Fibroblast of peridontal ligament (primary cell): ENCODE data around the gene DCST2.

Experiments
- DNase-seq: peaks from one replicate; pipeline ENCODE4 v3.0.0-alpha.2; 2010; ENCODE audit errors: extremely low read depth

DCST2 gene

DNA sequence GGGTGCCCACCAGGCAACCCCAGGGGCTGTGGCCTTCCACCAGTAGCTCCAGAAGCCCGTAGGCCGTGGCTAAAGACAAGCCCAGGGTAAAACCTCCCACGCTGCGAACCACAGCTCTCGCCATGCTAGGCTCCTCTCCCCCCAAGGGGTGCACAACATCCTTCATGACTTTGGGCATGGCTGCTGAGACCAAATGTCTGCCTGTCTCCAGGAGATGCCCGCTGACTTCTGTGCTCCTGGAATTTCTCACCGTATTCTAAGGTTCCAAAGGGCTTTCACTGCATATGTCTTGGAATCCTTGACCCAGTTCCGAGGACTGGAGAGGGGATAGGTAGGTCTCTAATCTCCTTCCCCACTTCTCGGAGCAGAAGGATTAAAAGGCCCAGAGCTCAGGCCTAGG lies at the start of gene DCST2, which contains the start of gene DCST1:
Gene DCST2 (minus strand): TSS at position 258 of the 400 bp plus-strand sequence. CDS start 80 bp downstream, at position 178.
Gene DCST1 (plus strand): TSS at position 301 of the 400 bp plus-strand sequence. CDS start 213 bp downstream, outside the sequence.
- no peak for DNase-seq

DNA sequence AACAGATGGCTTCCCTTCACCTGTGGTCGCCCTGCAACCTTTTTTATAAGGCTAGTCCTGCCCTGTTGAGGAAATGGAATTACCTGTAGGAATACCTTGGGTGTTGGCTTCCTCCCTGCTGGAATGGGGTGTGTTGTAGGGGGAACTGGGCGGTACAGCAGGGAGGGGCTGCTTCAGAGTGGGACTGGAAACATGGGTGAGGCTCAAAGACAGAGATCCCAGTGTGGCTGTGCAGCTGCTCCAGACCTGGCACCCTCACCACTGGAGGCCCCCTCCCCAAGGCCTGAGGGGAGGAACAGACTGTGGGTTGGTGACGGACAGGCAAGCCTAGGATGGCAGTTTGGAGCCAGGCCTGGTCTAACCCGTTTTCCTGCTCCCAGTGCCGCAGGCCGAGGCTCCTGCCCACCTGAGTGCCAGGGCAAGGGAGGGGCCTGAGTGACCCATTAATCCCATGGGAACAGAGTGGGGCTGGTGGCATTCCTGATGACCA lies 49.5 kb upstream of the DCST2 start:
- DNase-seq, result no peak

DNA sequence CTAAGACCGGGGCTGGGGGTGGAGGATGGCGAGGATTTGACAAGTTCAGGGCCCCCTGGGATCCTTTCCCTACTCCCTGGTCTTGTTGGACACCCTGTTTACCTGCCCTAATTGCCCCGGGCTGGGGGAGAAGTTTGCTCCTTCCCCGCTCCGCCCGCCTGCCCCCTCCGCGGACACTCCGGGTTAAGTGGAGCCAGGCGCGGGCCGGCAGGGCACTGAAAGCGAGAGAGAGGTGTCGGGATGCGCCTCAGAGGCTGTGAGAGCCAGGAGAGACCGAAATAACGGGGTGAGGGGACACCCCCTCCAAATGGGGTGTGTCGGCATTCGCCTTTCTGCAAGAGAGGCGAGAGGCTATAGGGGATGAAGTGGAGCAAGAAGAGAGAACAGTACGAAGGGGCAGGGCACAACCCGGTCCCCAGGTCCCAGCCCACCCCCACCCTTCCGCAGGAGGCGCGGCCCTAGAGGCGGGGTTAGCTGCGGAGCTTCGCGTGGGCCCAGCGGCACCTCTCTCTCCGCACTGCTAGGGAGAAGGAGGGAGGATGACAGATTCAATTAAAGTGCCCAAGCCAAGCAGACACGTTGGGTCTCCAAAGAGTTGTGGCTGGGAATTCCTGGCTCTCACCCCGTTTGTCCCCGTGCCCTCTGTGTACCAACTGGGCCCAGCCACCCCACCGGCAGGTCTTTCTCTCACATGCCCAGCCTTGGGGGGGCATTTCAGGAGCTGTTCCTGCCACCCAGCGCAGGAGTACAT lies 48.9 kb upstream of the DCST2 start:
- no peak for DNase-seq

- DNase-seq, result no peak
Measured at GRCh38 chr1:155081472-155082300, 48.1 kb upstream of the DCST2 start.

DNA sequence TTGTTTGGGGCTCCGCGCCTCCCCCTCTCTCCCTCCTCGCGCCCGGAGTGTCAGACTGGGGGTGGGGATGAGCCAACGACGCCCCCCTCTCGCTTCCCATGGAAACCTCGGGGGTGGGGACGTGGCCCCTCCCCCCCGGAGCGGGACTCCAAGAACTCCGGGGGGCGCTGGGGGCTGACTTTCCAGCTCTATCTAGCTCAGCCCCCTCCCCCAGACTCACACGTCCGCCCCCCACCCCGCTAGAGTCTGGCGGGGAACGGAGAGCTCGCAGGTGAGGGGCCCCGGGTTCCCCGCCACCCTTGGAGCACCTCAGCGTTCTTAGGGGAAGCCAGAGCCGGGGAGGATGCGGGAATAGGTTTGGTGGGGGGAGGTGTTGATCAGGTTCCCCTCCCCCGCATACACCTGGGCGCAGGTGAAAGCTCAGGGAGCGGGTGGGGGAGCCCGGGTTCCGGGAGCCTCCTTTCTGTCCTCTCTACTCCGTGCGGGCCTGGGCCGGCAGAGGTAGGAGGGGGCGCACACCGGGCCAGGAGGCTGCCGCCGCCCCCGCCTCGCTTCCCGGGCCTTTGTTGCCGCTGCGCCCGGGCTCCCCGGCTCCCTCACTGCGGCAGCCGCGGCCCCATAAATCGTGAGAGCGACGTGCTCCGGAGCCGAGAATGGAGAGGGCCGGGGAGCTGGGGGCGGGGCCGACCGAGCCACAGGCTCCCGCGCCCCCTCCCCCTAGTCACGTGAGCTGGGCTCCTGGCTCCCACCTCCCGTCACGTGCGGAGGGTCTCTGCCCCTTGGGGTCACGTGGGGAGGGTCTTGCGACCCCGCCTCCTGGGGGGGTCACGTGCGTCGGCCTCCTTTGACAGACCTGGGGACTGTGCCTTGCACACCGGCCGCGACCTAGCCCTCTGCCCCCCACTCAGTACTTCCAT lies 47.0 kb upstream of the DCST2 start:
- no peak for DNase-seq

DNA sequence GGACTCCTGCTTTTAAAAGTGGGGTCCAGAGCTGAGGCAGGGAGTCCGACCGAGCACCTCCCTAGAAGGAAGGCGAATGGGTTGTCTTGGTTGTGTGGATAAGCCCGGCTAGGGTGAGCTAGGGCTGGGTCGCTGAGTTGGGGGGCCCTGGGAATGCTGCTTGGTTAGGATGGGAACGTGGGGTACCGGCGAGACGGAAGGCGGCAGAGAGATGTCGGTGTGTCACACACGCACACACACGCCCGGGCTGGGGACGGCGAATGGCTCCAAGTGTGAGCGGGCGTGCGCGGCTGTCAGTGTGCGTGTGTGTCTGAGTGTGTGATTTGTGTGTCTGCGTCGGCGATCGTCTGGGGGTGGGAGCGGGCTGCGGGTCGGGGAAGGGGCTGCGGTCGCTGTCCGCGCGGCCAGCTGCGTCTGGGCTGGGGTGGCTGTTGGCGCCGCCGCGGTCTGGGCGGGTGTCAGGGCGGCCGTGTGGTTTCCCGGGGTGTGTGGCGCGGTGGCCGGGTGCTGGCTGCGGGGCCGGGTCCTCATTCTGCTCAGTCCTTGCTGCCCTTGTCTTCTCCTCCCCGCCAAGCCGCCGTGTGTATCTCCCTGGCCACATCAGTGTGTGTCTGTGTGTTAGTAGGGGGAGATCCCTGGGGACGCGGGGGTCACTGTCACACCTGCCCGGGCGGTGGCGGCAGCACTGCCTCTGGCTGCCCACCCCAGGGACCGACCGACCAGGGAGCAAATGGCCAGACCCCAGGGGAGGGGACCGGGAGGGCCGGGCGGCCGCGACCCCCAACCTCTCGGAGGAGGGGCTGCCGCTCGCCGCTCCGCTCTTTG lies 46.1 kb upstream of the DCST2 start:
- DNase-seq, result no peak

DNA sequence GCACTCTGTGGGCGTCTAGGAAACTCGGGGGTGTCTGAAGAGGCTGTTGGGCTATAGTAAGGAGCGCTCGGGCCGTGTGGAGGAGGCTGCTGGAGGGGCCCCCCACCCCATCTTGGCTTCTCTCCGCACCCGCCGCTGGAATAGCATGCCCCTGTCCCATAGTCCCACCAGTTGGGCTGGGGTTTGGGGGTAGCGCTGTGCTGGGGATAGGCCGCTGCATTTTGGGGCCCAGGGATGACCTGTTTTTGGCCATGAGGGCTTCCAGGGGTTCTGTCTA lies 45.6 kb upstream of the DCST2 start:
- no peak for DNase-seq

DNA sequence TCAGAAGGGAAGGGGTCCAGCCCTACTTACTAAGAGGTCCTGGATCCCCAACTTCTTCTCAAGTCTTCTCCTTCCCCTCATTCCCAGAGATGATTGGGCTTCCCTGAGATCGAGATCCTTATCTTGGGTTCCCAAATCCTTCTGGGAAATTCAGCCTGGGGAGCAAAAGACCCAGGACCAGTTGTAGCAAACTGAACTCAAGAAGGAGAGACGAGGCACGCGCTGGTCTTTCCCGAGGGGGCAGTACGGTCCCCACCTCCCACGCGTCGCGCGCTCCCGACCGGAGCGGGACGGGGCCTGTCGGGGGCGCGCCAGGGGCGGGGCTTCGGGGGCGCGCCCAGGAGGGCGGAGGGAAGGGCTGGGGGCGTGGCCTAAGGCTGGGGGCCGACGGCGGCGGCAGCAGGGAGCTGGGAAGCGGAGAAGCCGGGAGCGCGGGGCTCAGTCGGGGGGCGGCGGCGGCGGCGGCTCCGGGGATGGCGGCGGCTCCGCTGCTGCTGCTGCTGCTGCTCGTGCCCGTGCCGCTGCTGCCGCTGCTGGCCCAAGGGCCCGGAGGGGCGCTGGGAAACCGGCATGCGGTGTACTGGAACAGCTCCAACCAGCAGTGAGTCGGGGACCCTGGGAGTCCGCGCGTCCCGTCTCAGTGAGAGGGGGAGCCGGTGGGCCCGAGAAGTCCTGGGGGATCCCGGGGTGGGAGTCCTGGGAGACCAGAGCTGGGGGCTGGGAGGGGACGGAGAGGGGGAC lies 45.1 kb upstream of the DCST2 start, which contains the start of gene EFNA3:
Gene EFNA3 (plus strand): TSS at position 369 of the 741 bp plus-strand sequence. CDS start 105 bp downstream, at position 474.
- DNase-seq, result no peak

GRCh38 chr1:155077758-155078445 lies 44.3 kb upstream of the DCST2 start:
- DNase-seq, result no peak

DNA sequence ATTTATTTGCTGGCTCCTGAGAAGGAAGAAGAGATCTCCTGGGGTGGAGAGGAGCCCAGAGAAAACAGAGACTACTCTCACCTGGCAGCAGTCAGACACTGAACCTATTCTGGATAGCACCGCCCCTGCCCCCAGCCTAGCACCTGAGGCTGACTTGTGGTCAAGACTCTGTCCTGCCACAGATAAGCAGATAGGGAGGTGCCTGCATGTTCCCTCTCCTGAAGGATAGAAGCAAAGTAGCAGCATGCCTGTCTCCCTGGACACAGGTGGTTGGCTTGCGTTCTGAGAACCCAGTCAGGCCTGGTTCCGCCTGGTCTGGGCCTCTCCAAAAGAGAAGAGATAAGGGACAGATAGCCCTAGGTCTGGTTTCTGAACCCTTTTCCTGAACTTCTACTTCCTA lies 43.8 kb upstream of the DCST2 start:
- DNase-seq, result no peak

- DNase-seq, result no peak
Measured at GRCh38 chr1:155076371-155076770, 42.8 kb upstream of the DCST2 start.

DNA sequence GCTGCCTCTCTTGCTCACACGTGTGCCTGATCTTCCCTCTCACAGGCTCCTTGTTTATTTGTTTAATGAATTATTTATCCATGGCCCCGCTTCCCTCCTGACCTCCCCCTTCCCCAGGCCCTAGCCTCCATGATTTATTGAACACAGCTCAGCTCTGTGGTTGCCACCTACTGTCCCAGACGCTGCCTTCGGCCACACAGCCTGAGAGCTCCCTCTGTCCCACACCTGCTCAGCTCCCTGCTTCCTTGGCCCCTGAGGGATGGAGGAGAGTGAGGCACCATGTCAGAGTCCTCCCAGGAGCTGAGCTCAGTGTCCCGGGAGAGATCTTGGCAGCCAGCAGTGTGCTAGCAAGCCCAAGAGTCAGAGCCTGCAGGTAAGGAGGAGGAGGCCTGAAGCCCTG lies 42.0 kb upstream of the DCST2 start:
- DNase-seq, result no peak

DNA sequence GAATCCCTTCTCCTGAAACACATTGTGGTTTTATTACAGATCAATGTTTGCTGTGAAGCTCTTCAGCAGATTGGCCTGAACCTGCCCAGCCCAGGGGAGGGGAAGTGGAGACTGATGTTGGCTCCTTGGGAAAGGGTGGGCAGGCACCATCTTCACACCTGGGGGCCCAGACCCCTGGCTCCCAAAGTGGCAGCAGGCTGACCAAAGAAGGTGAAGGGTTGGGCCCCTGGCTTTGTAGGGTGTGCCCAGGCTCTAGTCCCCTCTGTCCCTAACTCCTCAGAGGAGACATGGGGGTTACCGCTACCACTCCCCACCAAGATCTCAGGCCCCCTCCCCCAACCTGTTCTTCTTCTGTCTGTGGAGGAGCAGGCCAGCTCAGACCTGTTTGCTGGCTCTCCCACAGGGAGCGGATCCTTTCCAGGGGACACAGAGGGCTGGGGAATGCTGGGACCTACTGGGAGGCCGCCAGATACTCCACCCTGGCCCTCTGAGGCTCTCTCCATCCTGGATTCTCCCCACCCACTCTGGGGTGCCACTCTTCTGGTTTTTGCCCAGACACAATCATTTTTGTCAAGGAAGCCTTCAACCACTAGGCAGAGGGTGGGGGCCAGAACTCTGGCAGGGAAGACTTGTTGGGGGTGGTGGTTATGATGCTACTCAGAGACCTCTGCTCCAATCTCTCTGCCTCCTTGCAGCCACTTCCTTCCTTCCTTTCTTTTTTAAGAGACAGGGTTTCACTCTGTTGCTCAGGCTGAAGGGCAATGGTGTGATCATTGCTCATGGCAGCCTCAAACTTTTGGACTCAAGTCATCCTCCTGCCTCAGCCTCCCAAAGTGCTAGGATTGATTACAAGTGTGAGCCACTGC lies 40.0 kb upstream of the DCST2 start:
- no peak for DNase-seq

DNA sequence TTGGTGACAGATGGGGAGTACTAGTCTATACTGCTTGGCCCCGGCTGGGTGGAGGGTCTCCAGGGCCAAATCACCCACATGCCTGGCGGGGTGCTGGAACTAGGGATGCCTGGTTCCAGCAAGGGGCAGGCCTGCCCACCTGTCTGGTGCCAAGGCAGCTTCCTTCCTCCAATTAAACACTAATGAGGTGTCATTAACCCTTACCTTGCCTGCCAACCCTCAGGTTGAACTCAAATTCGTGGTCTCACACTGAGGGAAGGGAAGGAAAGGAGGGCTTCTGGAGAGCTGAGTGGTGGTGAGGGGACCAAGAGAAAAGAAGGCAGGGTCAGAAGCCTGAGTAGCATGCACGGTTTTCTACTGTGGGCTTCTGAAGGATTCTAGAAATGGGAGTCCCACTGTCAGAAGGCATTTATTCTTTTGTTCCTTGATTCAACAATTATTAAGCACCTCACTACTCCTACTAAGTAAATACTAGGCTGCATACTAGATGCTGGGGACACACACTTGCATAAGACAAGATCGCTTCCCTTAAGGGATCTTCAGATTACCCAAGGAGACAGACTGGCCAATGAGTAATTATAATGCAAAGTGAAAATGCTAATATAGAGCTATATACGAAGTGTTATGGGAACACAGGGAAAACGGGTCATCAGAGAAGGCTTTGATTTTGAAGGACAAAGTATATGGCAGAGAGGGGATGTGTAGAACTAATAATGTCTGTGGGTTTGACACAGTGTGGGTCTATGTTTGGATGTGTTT lies 39.1 kb upstream of the DCST2 start:
- no peak for DNase-seq

DNA sequence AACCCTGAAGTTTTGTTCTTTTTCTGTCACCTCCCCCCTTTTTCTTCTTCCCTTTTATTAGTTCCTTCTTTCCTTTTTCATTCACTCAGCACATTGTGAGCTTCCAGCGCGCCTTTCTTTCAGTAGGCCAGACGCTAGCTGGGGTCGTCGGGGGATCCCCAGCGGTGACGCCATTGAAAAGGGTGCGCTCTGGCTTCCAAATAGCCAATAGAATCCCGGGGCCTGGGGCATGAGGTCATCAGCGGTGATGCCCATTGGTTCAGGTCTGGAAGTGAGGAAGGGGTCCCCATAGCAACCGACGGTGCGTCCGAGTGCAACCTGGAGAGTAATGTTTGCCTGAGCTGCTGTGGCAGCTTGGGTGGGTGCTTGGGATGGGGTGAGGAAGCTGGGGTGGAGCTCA lies 38.1 kb upstream of the DCST2 start:
- DNase-seq, result no peak

DNA sequence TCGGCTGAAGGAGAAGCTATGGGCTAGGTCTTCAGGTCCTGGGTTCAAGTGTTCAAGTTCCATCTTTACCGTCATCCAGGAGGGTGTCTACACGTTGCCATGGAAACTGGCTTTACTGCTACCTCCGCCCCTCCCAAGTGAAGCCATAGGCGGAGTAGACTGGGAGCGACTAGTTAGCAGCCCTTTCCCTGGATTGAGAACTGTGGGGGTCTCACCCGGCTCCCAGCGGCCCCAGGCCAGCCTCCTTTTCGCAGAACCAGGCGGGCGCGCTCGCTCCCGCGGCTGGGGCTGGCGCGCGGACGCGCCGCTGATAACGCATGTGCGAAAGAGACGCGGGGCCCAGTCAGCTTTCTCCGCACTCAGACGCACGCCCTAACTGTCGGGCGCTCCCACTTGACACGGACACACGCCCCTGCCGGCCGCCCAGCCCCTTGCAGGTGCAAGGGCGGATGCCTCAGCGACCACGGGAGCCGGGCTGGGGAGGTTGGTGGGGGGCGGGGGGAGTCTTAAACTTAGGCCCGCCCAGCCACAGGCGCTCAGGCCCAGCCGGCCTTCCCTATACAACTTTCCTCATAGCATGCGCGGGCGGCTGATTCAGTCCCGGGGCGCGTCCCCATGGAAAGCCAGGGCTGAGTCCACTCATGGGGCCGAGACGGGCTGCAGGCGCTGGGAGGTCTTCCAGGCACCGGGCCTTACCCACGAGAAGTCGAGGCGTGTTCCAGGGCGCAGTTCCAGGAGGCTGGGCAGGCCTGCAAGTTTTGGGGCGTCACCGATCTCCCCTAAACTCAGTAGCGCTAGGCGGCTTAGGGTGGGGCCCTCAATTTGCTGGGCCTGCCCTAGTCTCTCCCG lies 37.4 kb upstream of the DCST2 start:
- DNase-seq, result peak; percentile 50

GRCh38 chr1:155070158-155070621 lies 36.6 kb upstream of the DCST2 start:
- DNase-seq, result no peak
